Body of pancreas (tissue), 4 donors: Measurements from ENCODE around the gene ACSL1. TPM values are rescaled to one million over a fixed set of nuclear protein-coding genes. Genes with fewer than 3 reads are reported as not detected.

Experiments
- ATAC-seq: fragments of 150-250 bp; one replicate; pipeline ENCODE4 v1.9.1; 2016
- DNase-seq, 4 donors: peaks; one replicate each; pipeline ENCODE4 v3.0.0-alpha.2; 2019
- H3K27ac ChIP-seq, 4 donors: fragments of 200-600 bp; sonication (generic); 1 replicate in 3 of 4; 2 replicates in 1 of 4; pipeline versions ENCODE4 v1.5.1 to v1.6.1; 2016 to 2019; ENCODE audit warnings: mild to moderate bottlenecking in 1 of 4, mixed read lengths in 1 of 4, moderate library complexity in 1 of 4
- H3K27me3 ChIP-seq, 2 donors: fragments of 200-600 bp; sonication (generic); one replicate each; pipeline ENCODE4 v1.6.0; 2016; ENCODE audit warnings: mild to moderate bottlenecking in 1 of 2
- H3K36me3 ChIP-seq, 2 donors: fragments of 200-600 bp; sonication (generic); replicated peaks in 1 of 2; 2 replicates each; pipeline ENCODE4 v1.5.1; 2016; ENCODE audit warnings: low read depth in 2 of 2; ENCODE audit not compliant: insufficient read depth in 1 of 2
- H3K4me1 ChIP-seq: fragments of 200-600 bp; sonication (generic); one replicate; pipeline ENCODE4 v1.6.0; 2016
- H3K4me3 ChIP-seq, 2 donors: fragments of 200-600 bp; sonication (generic); 1 replicate in 1 of 2; 2 replicates in 1 of 2; pipeline ENCODE4 v1.5.1; 2016 to 2019
- H3K9me3 ChIP-seq, 3 donors: fragments of 200-600 bp; sonication (generic); 1 replicate in 2 of 3; 2 replicates in 1 of 3; pipeline ENCODE4 v1.5.1; 2016
- POLR2A ChIP-seq, 3 donors: fragments of 450-650 bp; IDR thresholded peaks; one replicate each; pipeline ENCODE4 v1.6.1; 2016; ENCODE audit warnings: antibody characterized with exemption in 3 of 3, mild to moderate bottlenecking in 2 of 3
- WGBS, 2 donors: methylation state at CpG; one replicate each; pipeline ENCODE4 v1.1.5; 2017; 5-methylcytosine and 5-hydroxymethylcytosine counted together
- intact Hi-C: fragments of 100-400 bp; cut with DNase I; formaldehyde crosslinking; loops from one replicate; pipeline ENCODE4 v1.15.1; 2023
- total RNA-seq, 2 donors: library from RNA; depleted of rRNA; stranded (reverse); fragments of >200 nt; gene quantifications; one replicate each; pipeline ENCODE4 v1.1.0, GENCODE V29; 2016
- TF ChIP-seq, protein P1 (sequence below), 7 experiments: fragments of 450-650 bp in 4 of 7; fragments of 200-600 bp in 3 of 7; sonication (generic) in 3 of 7; IDR thresholded peaks; one replicate each; pipeline ENCODE4 v1.5.1; 2016 to 2019; ENCODE audit warnings: antibody characterized with exemption in 7 of 7

ACSL1 gene
- total RNA-seq, 2 donors from 2014 or later = 36.6 to 193 TPM

DNA sequence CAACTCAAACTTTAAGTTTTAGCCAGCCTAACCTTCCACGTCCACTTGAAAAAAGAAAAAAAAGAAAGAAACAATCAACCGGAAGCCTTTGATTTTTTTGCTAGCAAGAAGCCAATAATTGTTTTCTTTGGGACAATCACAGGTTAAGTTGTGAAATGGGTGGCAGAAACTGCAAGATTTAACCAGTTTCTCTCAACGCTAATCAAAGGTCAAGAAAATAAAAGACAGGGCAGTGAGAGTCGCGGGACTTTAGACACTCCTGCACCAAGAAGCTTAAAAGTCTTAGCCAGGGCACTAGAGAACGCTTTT lies 1.0 kb downstream of the ACSL1 start:
- DNase-seq = no peak
- Histone ChIP-seq H3K4me3 (no peak overlapping the region), H3K27me3 (no peaks in the 10 kb centered on the region), H3K9me3 (no peaks in the 10 kb centered on the region), H3K4me1 (peaks cover 29% of the 10 kb centered on the region), H3K36me3 (no peaks in the 10 kb centered on the region), H3K27ac (peak overlapping the region in 3 of 4 donors; percentile 48 to 78 (median 69))
- intact Hi-C loops = no loop called here
- peak in 1 of 3 donors; percentile 4 for TF ChIP-seq POLR2A (IDR thresholded peaks at IDR 0.05)
- TF ChIP-seq, protein P1, sequence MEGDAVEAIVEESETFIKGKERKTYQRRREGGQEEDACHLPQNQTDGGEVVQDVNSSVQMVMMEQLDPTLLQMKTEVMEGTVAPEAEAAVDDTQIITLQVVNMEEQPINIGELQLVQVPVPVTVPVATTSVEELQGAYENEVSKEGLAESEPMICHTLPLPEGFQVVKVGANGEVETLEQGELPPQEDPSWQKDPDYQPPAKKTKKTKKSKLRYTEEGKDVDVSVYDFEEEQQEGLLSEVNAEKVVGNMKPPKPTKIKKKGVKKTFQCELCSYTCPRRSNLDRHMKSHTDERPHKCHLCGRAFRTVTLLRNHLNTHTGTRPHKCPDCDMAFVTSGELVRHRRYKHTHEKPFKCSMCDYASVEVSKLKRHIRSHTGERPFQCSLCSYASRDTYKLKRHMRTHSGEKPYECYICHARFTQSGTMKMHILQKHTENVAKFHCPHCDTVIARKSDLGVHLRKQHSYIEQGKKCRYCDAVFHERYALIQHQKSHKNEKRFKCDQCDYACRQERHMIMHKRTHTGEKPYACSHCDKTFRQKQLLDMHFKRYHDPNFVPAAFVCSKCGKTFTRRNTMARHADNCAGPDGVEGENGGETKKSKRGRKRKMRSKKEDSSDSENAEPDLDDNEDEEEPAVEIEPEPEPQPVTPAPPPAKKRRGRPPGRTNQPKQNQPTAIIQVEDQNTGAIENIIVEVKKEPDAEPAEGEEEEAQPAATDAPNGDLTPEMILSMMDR (IDR thresholded peaks at IDR 0.05) = no peak
- WGBS, 2 donors = 18 to 19% methylated on average over 6 of the region's 6 CpGs
- no peak for ATAC-seq

DNA sequence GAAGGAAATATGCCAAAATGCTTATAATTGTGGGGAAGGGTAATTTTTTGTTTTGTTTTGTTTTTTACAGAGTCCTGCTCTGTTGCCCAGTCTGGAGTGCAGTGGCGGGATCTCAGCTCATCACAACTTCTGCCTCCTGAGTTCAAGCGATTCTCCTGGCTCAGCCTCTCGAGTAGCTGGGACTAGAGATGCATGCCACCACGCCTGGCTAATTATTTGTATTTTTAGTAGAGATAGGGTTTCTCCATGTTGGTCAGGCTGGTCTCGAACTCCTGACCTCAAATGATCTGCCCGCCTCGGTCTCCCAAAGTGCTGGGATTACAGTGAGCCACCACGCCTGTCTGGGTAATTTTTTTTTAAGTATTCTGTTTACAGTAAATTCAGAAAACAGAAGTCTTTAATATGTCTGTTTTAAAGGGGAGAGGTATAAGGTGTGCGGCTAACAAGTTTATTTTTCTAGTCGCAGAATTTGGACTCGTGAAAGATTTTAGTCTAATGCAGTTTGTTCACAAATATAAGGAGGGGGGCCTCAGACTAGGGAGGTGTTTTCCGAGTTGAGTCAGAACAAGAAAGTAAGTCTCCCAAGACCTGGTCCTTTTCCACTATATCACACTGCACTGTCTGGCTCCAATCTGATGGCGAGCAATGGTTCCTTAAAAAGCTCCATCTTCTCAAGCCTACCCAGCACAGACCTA lies 1.5 kb downstream of the ACSL1 start:
- peaks cover 29% of the 10 kb centered on the region for H3K4me1 ChIP-seq
- ATAC-seq = no peak
- peak overlapping the region in 1 of 4 donors; percentile 48 for H3K27ac ChIP-seq
- WGBS, 2 donors = 80 to 82% methylated on average over 13 of the region's 13 CpGs
- TF ChIP-seq, protein P1 (IDR thresholded peaks at IDR 0.05) = no peak
- no peak for TF ChIP-seq POLR2A (IDR thresholded peaks at IDR 0.05)
- H3K36me3 ChIP-seq = no peaks in the 10 kb centered on the region
- no peak for DNase-seq
- intact Hi-C loops = no loop called here
- no peaks in the 10 kb centered on the region for H3K9me3 ChIP-seq
- H3K4me3 ChIP-seq = no peak overlapping the region
- no peaks in the 10 kb centered on the region for H3K27me3 ChIP-seq

DNA sequence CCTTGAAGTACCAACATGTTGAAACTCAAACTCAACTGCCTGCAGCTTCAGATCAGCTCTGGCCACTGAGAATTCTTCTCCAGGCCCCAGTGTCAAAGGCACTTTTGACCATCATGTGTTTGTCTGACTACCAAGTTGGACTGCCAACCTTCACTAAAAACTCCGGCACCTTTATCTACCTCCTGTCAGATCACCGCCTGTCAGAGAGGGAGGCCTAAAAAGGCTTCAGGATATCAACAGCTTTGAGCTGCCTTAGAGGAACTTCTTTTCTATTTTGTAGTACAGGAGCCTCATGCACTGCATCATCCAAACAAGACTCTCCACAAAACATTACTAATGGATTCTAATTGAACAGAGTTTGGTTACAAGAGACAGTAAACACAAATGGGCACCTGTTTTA lies 2.8 kb downstream of the ACSL1 start:
- no peak for ATAC-seq
- H3K36me3 ChIP-seq = no peaks in the 10 kb centered on the region
- no peaks in the 10 kb centered on the region for H3K9me3 ChIP-seq
- H3K27me3 ChIP-seq = no peaks in the 10 kb centered on the region
- no peak for DNase-seq
- no peak overlapping the region for H3K4me3 ChIP-seq
- TF ChIP-seq POLR2A (IDR thresholded peaks at IDR 0.05) = no peak
- TF ChIP-seq, protein P1 (IDR thresholded peaks at IDR 0.05) = no peak
- WGBS, 2 donors = 56 to 58% methylated on average over 2 of the region's 2 CpGs
- peaks cover 29% of the 10 kb centered on the region for H3K4me1 ChIP-seq
- intact Hi-C loops = no loop called here
- H3K27ac ChIP-seq = no peak overlapping the region

DNA sequence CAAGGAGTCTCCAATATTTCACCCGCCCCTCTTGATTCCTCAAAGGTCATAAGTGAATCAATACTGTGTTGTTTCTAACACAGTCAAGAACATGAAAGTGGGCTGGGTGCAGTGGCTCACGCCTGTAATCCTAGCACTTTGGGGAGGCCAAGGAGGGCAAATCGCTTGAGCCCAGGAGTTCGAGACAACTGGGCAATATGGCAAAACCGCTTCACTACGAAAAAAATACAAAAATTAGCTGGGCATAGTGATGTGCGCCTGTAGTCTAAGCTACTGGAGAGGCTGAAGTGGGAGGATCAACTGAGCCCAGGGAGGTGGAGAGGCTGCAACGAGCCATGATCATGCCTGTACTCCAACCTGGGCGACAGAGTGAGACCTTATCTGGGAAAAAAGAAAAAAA lies 3.4 kb downstream of the ACSL1 start:
- no peaks in the 10 kb centered on the region for H3K9me3 ChIP-seq
- ATAC-seq = no peak
- no peaks in the 10 kb centered on the region for H3K36me3 ChIP-seq
- 90 to 96% methylated on average over 9 of the region's 9 CpGs for WGBS, 2 donors
- DNase-seq = no peak
- intact Hi-C loops = no loop called here
- peaks cover 34% of the 10 kb centered on the region for H3K4me1 ChIP-seq
- no peak overlapping the region for H3K27ac ChIP-seq
- H3K4me3 ChIP-seq = no peak overlapping the region
- no peak for TF ChIP-seq POLR2A (IDR thresholded peaks at IDR 0.05)
- TF ChIP-seq, protein P1 (IDR thresholded peaks at IDR 0.05) = no peak
- no peaks in the 10 kb centered on the region for H3K27me3 ChIP-seq

DNA sequence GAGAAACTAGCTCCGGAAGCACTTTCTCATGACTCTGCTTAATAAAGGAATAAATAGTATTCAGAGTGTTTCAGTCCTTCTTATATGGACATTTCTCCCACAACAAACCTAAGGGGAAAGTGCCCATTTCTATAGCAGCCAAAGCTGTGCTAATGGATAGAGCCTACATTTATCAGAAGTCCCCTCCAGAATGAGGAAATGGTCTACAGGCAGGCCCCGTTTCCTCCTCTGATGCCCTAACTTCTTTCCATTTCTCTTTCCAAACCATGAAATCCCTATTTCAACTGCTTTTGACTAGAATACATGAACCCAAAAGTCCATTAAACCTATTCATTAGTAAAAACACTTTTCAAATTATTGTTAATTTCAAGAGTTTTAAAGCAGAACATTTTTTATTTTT lies 4.5 kb downstream of the ACSL1 start:
- Histone ChIP-seq H3K36me3 (no peaks in the 10 kb centered on the region), H3K27ac (no peak overlapping the region), H3K4me3 (no peak overlapping the region), H3K27me3 (no peaks in the 10 kb centered on the region), H3K9me3 (no peaks in the 10 kb centered on the region), H3K4me1 (peaks cover 25% of the 10 kb centered on the region)
- 75 to 88% methylated on average over 2 of the region's 2 CpGs for WGBS, 2 donors
- no peak for TF ChIP-seq POLR2A (IDR thresholded peaks at IDR 0.05)
- TF ChIP-seq, protein P1 (IDR thresholded peaks at IDR 0.05) = no peak
- DNase-seq (no peak), ATAC-seq (no peak)
- intact Hi-C loops = no loop called here
